Kidney (tissue), 14 donors: Measurements from ENCODE around the gene UBE2D4. TPM values are rescaled to one million over a fixed set of nuclear protein-coding genes. Genes with fewer than 3 reads are reported as not detected.
"Not testable (repeated sequence)": the region's sequence is repeated elsewhere in the genome, so short reads cannot be mapped to it uniquely, and the experiment has no call there.

Source experiments
- DNase-seq, 5 donors: peaks; one replicate each; pipeline ENCODE4 v3.0.0-alpha.2; 2013 to 2020
- FAIRE-seq: peaks from 2 replicates; lab custom pipeline; 2012; peaks lifted over from hg19 to GRCh38; lab: Jason Lieb, UNC
- H3K27ac ChIP-seq, 2 donors: one replicate each; pipeline ENCODE4 v1.7.0; 2013; ENCODE audit warnings: low read depth in 2 of 2, low read length in 2 of 2, inconsistent platforms in 1 of 2
- H3K27me3 ChIP-seq: one replicate; pipeline ENCODE4 v1.7.1; 2013; ENCODE audit warnings: low read length, inconsistent platforms; ENCODE audit not compliant: control insufficient read depth, insufficient read depth
- H3K36me3 ChIP-seq, 3 donors: one replicate each; pipeline versions ENCODE4 v1.7.0 to v1.7.1; 2013; ENCODE audit warnings: low read length in 3 of 3, control low read depth in 1 of 3, inconsistent platforms in 1 of 3; ENCODE audit not compliant: insufficient read depth in 3 of 3, control insufficient read depth in 2 of 3
- H3K4me1 ChIP-seq, 3 donors: one replicate each; pipeline versions ENCODE4 v1.7.0 to v1.7.1; 2013; ENCODE audit warnings: low read length in 3 of 3, inconsistent platforms in 1 of 3, low read depth in 1 of 3; ENCODE audit not compliant: control insufficient read depth in 2 of 3, insufficient read depth in 2 of 3
- H3K4me3 ChIP-seq, 3 donors: one replicate each; pipeline versions ENCODE4 v1.7.0 to v1.8.1; 2013; ENCODE audit warnings: low read length in 3 of 3, control low read depth in 1 of 3, inconsistent platforms in 1 of 3
- H3K9ac ChIP-seq, 3 donors: one replicate each; pipeline versions ENCODE4 v1.7.0 to v1.7.1; 2013; ENCODE audit warnings: low read length in 3 of 3, control low read depth in 1 of 3, inconsistent platforms in 1 of 3
- H3K9me3 ChIP-seq, 3 donors: one replicate each; pipeline versions ENCODE4 v1.7.0 to v1.7.1; 2013; ENCODE audit warnings: low read length in 3 of 3, control low read depth in 1 of 3, inconsistent platforms in 1 of 3; ENCODE audit not compliant: control insufficient read depth in 2 of 3, insufficient read depth in 1 of 3
- intact Hi-C: fragments of 100-400 bp; cut with DNase I; formaldehyde crosslinking; loops from one replicate; pipeline ENCODE4 v1.11.1; 2022
- polyA plus RNA-seq: library from polyadenylated mRNA; stranded (reverse); fragments of 350-450 nt; fragmentation: Illumina TruSeq; extraction: RNeasy Lipid Tissue Mini Kit (QIAGEN cat#74804); gene quantifications from one replicate; pipeline ENCODE4 v1.2.3, GENCODE V29; 2014; ENCODE audit warnings: low read depth, low replicate concordance; ENCODE audit not compliant: insufficient read depth
- total RNA-seq: library from RNA; stranded (reverse); fragmentation: NEBNext Ultra II Directional; extraction: Animal tissue kit (Norgen Biotek cat#: 25700); gene quantifications from one replicate; pipeline ENCODE4 v1.2.1, GENCODE V29; 2021
- TF ChIP-seq, protein P1 (sequence below): IDR thresholded peaks from 3 replicates; pipeline ENCODE4 v1.5.1; 2012; ENCODE audit warnings: mild to moderate bottlenecking, moderate library complexity, borderline replicate concordance; ENCODE audit not compliant: insufficient read depth; ENCODE audit errors: extremely low read depth
- donor health status: control.
- donor health status: control.
- donor health status: control.
- donor health status: control.
- donor health status: control.
- donor health status: DM: yes; HTN: yes; CAD: no.
- donor health status: Normal renal cell carcinoma (clear cell type).

Gene UBE2D4
- total and polyA plus RNA-seq, 2 donors from 2014 or later = 21.4 to 27.8 TPM

- no peaks in the 10 kb centered on the region for H3K27me3 ChIP-seq
- DNase-seq (no peak), FAIRE-seq (no peak)
- no peak overlapping the region for H3K27ac ChIP-seq
- TF ChIP-seq, protein P1, sequence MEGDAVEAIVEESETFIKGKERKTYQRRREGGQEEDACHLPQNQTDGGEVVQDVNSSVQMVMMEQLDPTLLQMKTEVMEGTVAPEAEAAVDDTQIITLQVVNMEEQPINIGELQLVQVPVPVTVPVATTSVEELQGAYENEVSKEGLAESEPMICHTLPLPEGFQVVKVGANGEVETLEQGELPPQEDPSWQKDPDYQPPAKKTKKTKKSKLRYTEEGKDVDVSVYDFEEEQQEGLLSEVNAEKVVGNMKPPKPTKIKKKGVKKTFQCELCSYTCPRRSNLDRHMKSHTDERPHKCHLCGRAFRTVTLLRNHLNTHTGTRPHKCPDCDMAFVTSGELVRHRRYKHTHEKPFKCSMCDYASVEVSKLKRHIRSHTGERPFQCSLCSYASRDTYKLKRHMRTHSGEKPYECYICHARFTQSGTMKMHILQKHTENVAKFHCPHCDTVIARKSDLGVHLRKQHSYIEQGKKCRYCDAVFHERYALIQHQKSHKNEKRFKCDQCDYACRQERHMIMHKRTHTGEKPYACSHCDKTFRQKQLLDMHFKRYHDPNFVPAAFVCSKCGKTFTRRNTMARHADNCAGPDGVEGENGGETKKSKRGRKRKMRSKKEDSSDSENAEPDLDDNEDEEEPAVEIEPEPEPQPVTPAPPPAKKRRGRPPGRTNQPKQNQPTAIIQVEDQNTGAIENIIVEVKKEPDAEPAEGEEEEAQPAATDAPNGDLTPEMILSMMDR = no peak
- no peaks in the 10 kb centered on the region for H3K36me3 ChIP-seq
- intact Hi-C loops = no loop called here
- no peaks in the 10 kb centered on the region for H3K4me1 ChIP-seq
- no peak overlapping the region for H3K4me3 ChIP-seq
- no peak overlapping the region for H3K9ac ChIP-seq
- no peaks in the 10 kb centered on the region for H3K9me3 ChIP-seq
Observed at GRCh38 chr7:43960933-43961332, 34.7 kb downstream of the UBE2D4 start.

- DNase-seq, FAIRE-seq, H3K27ac ChIP-seq, H3K9ac ChIP-seq, H3K4me3 ChIP-seq, intact Hi-C loops, H3K27me3 ChIP-seq, H3K4me1 ChIP-seq, H3K36me3 ChIP-seq, H3K9me3 ChIP-seq: not testable (repeated sequence)
Observed at GRCh38 chr7:43966392-43966791, 40.2 kb downstream of the UBE2D4 start.

- intact Hi-C loops, H3K4me3 ChIP-seq, FAIRE-seq, H3K36me3 ChIP-seq, H3K9me3 ChIP-seq, H3K9ac ChIP-seq, H3K27ac ChIP-seq, DNase-seq, H3K4me1 ChIP-seq, H3K27me3 ChIP-seq: not testable (repeated sequence)
Observed at GRCh38 chr7:43968172-43969040, 42.2 kb downstream of the UBE2D4 start.

DNA sequence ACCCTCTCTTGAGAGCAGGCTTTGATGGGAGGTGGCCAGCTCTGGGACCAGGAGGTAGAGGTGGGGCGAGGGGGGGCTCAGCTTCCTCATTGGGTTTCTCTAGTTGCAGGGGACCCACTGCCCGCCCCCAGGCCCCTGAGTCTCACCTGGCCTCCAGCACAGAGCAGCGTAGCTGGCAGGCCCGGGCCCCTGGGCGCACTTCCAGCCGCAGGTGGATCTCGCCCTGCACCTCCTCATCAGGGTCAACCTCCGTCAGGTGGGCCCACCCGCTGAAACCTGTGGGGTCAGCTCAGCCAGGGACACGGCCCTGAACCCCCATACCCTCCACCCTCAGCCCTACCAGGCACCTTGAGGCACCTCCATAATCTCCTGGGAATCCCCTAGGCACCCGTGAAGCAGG lies 43.4 kb downstream of the UBE2D4 start:
- DNase-seq, intact Hi-C loops, H3K36me3 ChIP-seq, FAIRE-seq, H3K4me1 ChIP-seq, H3K27ac ChIP-seq, H3K9me3 ChIP-seq, H3K9ac ChIP-seq, H3K27me3 ChIP-seq, H3K4me3 ChIP-seq: not testable (repeated sequence)

DNA sequence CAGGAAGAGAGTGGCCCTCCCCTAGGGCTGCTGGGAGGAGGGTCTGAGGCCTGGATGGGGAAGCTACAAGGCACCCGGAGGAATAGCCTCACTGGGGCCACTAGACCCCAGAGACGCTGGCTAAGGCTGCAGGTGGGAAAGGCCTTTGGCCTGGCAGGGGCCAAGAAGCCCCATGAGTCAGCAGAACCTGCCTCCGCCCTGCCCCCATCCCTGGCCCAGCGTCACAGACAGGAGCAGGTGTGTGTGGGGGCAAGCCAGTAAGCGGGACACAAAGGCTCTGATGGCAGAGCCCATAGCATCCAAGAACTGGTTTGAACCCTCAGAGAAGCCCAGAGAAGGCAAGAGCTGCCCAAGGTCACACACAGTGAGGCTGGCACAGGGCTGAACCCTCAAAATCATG lies 44.5 kb downstream of the UBE2D4 start:
- FAIRE-seq, H3K27me3 ChIP-seq, H3K36me3 ChIP-seq, H3K4me3 ChIP-seq, H3K27ac ChIP-seq, H3K4me1 ChIP-seq, H3K9me3 ChIP-seq, H3K9ac ChIP-seq, intact Hi-C loops, DNase-seq: not testable (repeated sequence)

DNA sequence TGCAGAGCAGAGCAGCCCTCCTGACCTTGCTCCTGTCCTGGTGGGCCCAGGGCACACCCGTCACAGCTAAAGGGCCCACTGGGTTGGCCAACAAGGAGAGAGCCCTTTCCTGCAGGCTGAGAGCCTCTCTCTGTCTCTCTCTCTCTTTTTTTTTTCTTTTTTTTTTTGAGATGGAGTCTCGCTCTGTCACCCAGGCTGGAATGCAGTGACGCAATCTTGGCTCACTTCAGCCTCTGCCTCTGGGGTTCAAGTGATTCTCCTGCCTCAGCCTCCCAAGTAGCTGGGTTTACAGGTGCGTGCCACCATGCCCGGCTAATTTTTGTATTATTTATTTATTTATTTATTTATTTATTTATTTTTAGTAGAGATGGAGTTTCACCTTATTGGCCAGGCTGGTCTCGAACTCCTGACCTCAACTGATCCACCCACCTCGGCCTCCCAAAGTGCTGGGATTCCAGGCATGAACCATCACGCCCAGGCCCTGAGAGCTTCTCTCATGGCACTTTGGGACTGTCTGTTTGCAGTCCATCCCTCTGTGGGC lies 47.9 kb downstream of the UBE2D4 start:
- intact Hi-C loops, FAIRE-seq, H3K27ac ChIP-seq: not testable (repeated sequence)

DNA sequence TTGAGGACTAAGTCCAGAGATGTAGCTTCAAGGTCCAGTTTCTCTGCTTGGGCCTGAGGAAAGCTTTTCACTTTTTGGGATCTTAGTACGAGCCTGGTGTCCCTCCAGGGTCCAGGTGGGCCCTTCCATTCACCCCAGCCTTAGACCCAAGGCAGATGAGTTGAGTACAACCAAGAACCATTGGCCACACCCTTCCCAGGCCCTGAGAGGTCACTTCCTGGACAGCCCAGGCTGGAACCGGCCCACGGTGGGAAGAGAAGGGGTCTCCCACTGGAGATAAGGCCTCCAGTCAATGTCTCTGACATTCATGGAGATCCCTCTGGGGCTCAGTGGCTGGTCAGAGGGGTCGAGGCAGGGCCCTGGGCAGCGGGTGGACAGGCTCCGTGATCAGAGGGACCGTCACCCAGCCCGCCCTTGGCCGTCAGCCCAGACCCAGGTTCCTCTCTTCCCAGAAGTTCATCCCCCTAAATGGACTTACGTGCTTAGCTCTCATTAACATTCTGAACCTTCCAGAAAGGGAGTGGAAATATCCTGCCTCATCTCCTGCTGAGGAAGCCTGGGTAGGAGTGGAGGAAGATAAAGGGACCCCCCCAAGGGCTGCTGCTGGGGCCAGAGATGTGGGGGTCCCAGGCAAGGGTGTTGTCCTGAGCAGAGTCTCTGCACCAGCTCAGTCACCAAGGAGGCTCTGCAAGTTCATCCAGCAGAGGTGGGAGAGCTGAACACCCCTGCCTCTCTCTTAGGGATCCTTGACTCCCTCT lies 48.7 kb downstream of the UBE2D4 start:
- H3K4me3 ChIP-seq, H3K9me3 ChIP-seq, H3K9ac ChIP-seq, H3K4me1 ChIP-seq, H3K27me3 ChIP-seq, H3K27ac ChIP-seq, intact Hi-C loops, H3K36me3 ChIP-seq, FAIRE-seq: not testable (repeated sequence)
- peak in 1 of 5 donors; percentile 75 for DNase-seq

More for the DNA sequence above, 47.9 kb downstream of the UBE2D4 start:
- DNase-seq, H3K4me3 ChIP-seq, H3K36me3 ChIP-seq, H3K9me3 ChIP-seq, H3K4me1 ChIP-seq, H3K27me3 ChIP-seq, H3K9ac ChIP-seq: not testable (repeated sequence)
